H1 (cell line): ENCODE measurements around the gene NSL1. TPM values are rescaled to one million over a fixed set of nuclear protein-coding genes. Genes with fewer than 3 reads are reported as not detected.

Experiments used
- CTCF ChIA-PET: fragments of 300-600 bp; sonication (Branson Sonifier 250); formaldehyde crosslinking; loops from one replicate; lab custom pipeline; 2021; ENCODE audit not compliant: partially characterized antibody; lab: Charles Lee
- POLR2A ChIA-PET: fragments of 300-600 bp; sonication (Branson Sonifier 250); formaldehyde crosslinking; loops from one replicate; lab custom pipeline; 2021; ENCODE audit warnings: inconsistent platforms; ENCODE audit not compliant: partially characterized antibody; lab: Charles Lee
- DNase-seq, 2 experiments: peaks; one replicate each; pipeline versions ENCODE4 v3.0.0 to v3.0.0-alpha.2; 2010 to 2022; ENCODE audit warnings: low spot score in 2 of 2, low read depth in 1 of 2, mixed read lengths in 1 of 2
- FAIRE-seq: peaks from 2 replicates; lab custom pipeline; 2011; peaks lifted over from hg19 to GRCh38; lab: Jason Lieb, UNC
- H2AFZ ChIP-seq: 2 replicates; pipeline ENCODE4 v1.8.1; 2012; ENCODE audit warnings: low read length, inconsistent platforms
- H2AK5ac ChIP-seq: 2 replicates; pipeline ENCODE4 v1.6.1; 2013; ENCODE audit warnings: low read depth, low read length
- H2BK120ac ChIP-seq: replicated peaks from 2 replicates; pipeline ENCODE3; 2013; ENCODE audit warnings: low read depth, low read length, inconsistent platforms
- H2BK12ac ChIP-seq: 2 replicates; pipeline ENCODE4 v1.6.1; 2013; ENCODE audit warnings: low read depth, low read length
- H2BK15ac ChIP-seq: 2 replicates; pipeline ENCODE4 v1.6.1; 2013; ENCODE audit warnings: low read length
- H2BK20ac ChIP-seq: 2 replicates; pipeline ENCODE4 v1.6.1; 2013; ENCODE audit warnings: low read length
- H2BK5ac ChIP-seq: 2 replicates; pipeline ENCODE4 v1.6.1; 2013; ENCODE audit warnings: low read depth, low read length
- H3K14ac ChIP-seq: 2 replicates; pipeline ENCODE4 v1.6.1; 2013; ENCODE audit warnings: inconsistent platforms; ENCODE audit not compliant: insufficient read length
- H3K18ac ChIP-seq: 2 replicates; pipeline ENCODE4 v1.6.1; 2013; ENCODE audit warnings: low read length; ENCODE audit errors: extremely low read depth
- H3K23ac ChIP-seq: 2 replicates; pipeline ENCODE4 v1.6.1; 2013; ENCODE audit warnings: inconsistent platforms; ENCODE audit not compliant: insufficient read length
- H3K23me2 ChIP-seq: 2 replicates; pipeline ENCODE4 v1.6.1; 2013; ENCODE audit warnings: low read depth, low read length
- H3K27ac ChIP-seq: 2 replicates; pipeline ENCODE4 v1.6.1; 2011; ENCODE audit warnings: low read depth, low read length, inconsistent platforms
- H3K27me3 ChIP-seq, 4 experiments: replicated peaks in 1 of 4; 1 replicate in 1 of 4; 2 replicates in 3 of 4; pipeline versions ENCODE4 v1.6.1 to v1.8.1; 2011 to 2013; ENCODE audit warnings: low read length in 3 of 4, mild to moderate bottlenecking in 3 of 4, inconsistent platforms in 2 of 4, mixed read lengths in 2 of 4, moderate library complexity in 1 of 4; ENCODE audit not compliant: control insufficient read depth in 3 of 4, insufficient read depth in 3 of 4; ENCODE audit errors: extremely low read depth in 1 of 4
- H3K36me3 ChIP-seq, 4 experiments: 2 replicates each; pipeline versions ENCODE4 v1.6.1 to v1.8.1; 2011 to 2013; ENCODE audit warnings: mild to moderate bottlenecking in 4 of 4, low read length in 3 of 4, moderate library complexity in 2 of 4, control low read depth in 1 of 4, inconsistent platforms in 1 of 4; ENCODE audit not compliant: insufficient read depth in 4 of 4, control insufficient read depth in 2 of 4
- H3K4ac ChIP-seq: replicated peaks from 2 replicates; pipeline ENCODE3; 2013; ENCODE audit warnings: low read length, low read depth, mixed read lengths, inconsistent platforms; ENCODE audit not compliant: insufficient read length
- H3K4me1 ChIP-seq, 4 experiments: replicated peaks in 1 of 4; 1 replicate in 1 of 4; 2 replicates in 3 of 4; pipeline versions ENCODE4 v1.6.1 to v1.8.1; 2011 to 2013; ENCODE audit warnings: low read length in 3 of 4, inconsistent platforms in 2 of 4, mixed read lengths in 1 of 4; ENCODE audit not compliant: insufficient read depth in 4 of 4, control insufficient read depth in 3 of 4
- H3K4me2 ChIP-seq, 2 experiments: 2 replicates each; pipeline versions ENCODE4 v1.6.1 to v1.8.1; 2011 to 2013; ENCODE audit warnings: low read depth in 2 of 2, low read length in 2 of 2, control low read depth in 1 of 2, inconsistent platforms in 1 of 2, mild to moderate bottlenecking in 1 of 2; ENCODE audit not compliant: insufficient read depth in 1 of 2
- H3K4me3 ChIP-seq, 4 experiments: fragments of 200-600, 300-600 bp in 1 of 4; sonication (generic), shearing (Covaris generic), sonication (Bioruptor Twin) in 1 of 4; 2 replicates each; pipeline versions ENCODE4 v1.5.1 to v1.8.1; 2011 to 2016; ENCODE audit warnings: low read length in 4 of 4, low read depth in 3 of 4, control low read depth in 2 of 4, inconsistent platforms in 2 of 4, mild to moderate bottlenecking in 2 of 4, mixed read lengths in 1 of 4, moderate library complexity in 1 of 4; ENCODE audit not compliant: insufficient read depth in 2 of 4; ENCODE audit errors: extremely low read depth in 1 of 4
- H3K56ac ChIP-seq: replicated peaks from 2 replicates; pipeline ENCODE3; 2013; ENCODE audit warnings: low read depth, mild to moderate bottlenecking, mixed read lengths, low read length, inconsistent platforms; ENCODE audit not compliant: insufficient read length
- H3K79me1 ChIP-seq: 2 replicates; pipeline ENCODE4 v1.6.1; 2013; ENCODE audit warnings: low read depth, low read length, control low read depth
- H3K79me2 ChIP-seq, 2 experiments: 2 replicates each; pipeline versions ENCODE4 v1.6.1 to v1.8.1; 2012 to 2013; ENCODE audit warnings: low read length in 2 of 2, mild to moderate bottlenecking in 2 of 2, inconsistent platforms in 1 of 2; ENCODE audit not compliant: insufficient read depth in 2 of 2, control insufficient read depth in 1 of 2
- H3K9ac ChIP-seq, 4 experiments: replicated peaks in 1 of 4; 1 replicate in 1 of 4; 2 replicates in 3 of 4; pipeline versions ENCODE4 v1.6.1 to v1.8.1; 2011 to 2013; ENCODE audit warnings: low read depth in 3 of 4, low read length in 3 of 4, control low read depth in 2 of 4, mild to moderate bottlenecking in 2 of 4, moderate library complexity in 2 of 4, inconsistent platforms in 1 of 4; ENCODE audit errors: extremely low read depth in 1 of 4
- H3K9me3 ChIP-seq, 2 experiments: 2 replicates each; pipeline versions ENCODE4 v1.6.1 to v1.8.1; 2012 to 2013; ENCODE audit warnings: mild to moderate bottlenecking in 2 of 2, moderate library complexity in 2 of 2, control low read depth in 1 of 2, inconsistent platforms in 1 of 2, low read depth in 1 of 2, low read length in 1 of 2, mixed read lengths in 1 of 2; ENCODE audit not compliant: insufficient read depth in 2 of 2
- H4K20me1 ChIP-seq, 2 experiments: replicated peaks in 1 of 2; 2 replicates each; pipeline versions ENCODE3 to v1.8.1; 2011 to 2013; ENCODE audit warnings: inconsistent platforms in 2 of 2, low read length in 2 of 2, mild to moderate bottlenecking in 1 of 2; ENCODE audit not compliant: insufficient read depth in 2 of 2, control insufficient read depth in 1 of 2
- H4K5ac ChIP-seq: 2 replicates; pipeline ENCODE4 v1.6.1; 2013; ENCODE audit warnings: low read length, low read depth, mixed read lengths, inconsistent platforms; ENCODE audit not compliant: insufficient read length
- H4K8ac ChIP-seq: 2 replicates; pipeline ENCODE4 v1.8.0; 2013; ENCODE audit warnings: mild to moderate bottlenecking, moderate library complexity, low read length, inconsistent platforms; ENCODE audit not compliant: insufficient read depth; ENCODE audit errors: extremely low read depth
- H4K91ac ChIP-seq: replicated peaks from 2 replicates; pipeline ENCODE3; 2013; ENCODE audit warnings: low read length, mixed read lengths, inconsistent platforms; ENCODE audit not compliant: insufficient read length
- KDM1A ChIP-seq: fragments of 200-600, 300-600 bp; sonication (generic); IDR thresholded peaks from 2 replicates; pipeline ENCODE4 v1.7.1; 2016; ENCODE audit warnings: mild to moderate bottlenecking, low read length, borderline replicate concordance
- KDM4A ChIP-seq: IDR thresholded peaks from one replicate; pipeline ENCODE4 v1.7.1; 2012; ENCODE audit warnings: low read depth, mild to moderate bottlenecking, moderate library complexity, low read length, inconsistent platforms; ENCODE audit not compliant: severe bottlenecking
- POLR2A ChIP-seq, 2 experiments: IDR thresholded peaks; 1 replicate in 1 of 2; 2 replicates in 1 of 2; pipeline ENCODE4 v1.6.1; 2011; ENCODE audit warnings: low read depth in 2 of 2, low read length in 2 of 2, mild to moderate bottlenecking in 2 of 2; ENCODE audit errors: control extremely low read depth in 1 of 2
- WGBS, 2 experiments: shearing (Covaris generic) in 1 of 2; methylation state at CpG; one replicate each; pipeline versions ENCODE4 v1.1.6 to v1.1.7; 2013 to 2015; ENCODE audit warnings: low lambda C conversion rate in 2 of 2, mixed read lengths in 2 of 2, inconsistent platforms in 1 of 2, low coverage in 1 of 2, missing lambda C conversion rate in 1 of 2; ENCODE audit not compliant: insufficient replicate concordance in 2 of 2, insufficient coverage in 1 of 2, insufficient read length in 1 of 2; ENCODE audit errors: extremely low coverage in 1 of 2, missing lambda C conversion rate in 1 of 2; 5-methylcytosine and 5-hydroxymethylcytosine counted together
- polyA plus RNA-seq, 7 experiments: library from polyadenylated mRNA; depleted of rRNA in 3 of 7; stranded (reverse) in 5 of 7; unstranded in 2 of 7; fragments of >200 nt in 5 of 7; fragments of 200-250 nt in 2 of 7; gene quantifications; 1 replicate in 5 of 7; 2 replicates in 1 of 7; 4 replicates in 1 of 7; pipeline versions ENCODE4 v1.2.1 to v1.2.3, GENCODE V29; 2011 to 2013; ENCODE audit warnings: missing spikeins in 2 of 7, mixed read lengths in 2 of 7
- total RNA-seq: library from RNA; stranded (reverse); fragmentation: NEBNext Ultra II Directional; extraction: Animal tissue kit (Norgen Biotek cat#: 25700); gene quantifications from 2 replicates; pipeline ENCODE4 v1.2.1, GENCODE V29; 2021

NSL1 gene
- total and polyA plus RNA-seq, 2 of the 8 experiments (the other 6 are each of a cell fraction or from before 2014, with no cell fraction given) = 25.4 to 51.7 TPM

- H3K79me2 ChIP-seq = peaks cover 0 to 38% of the 10 kb centered on the region in 2 experiments; a peak in 2 of 4 replicates
- peak overlapping the region; percentile 94 for H3K27ac ChIP-seq
- peak overlapping the region; percentile 93 for H2BK5ac ChIP-seq
- no peak for FAIRE-seq
- no peaks in the 10 kb centered on the region for H3K27me3 ChIP-seq
- no peak for DNase-seq
- peak overlapping the region; percentile 93 for H4K5ac ChIP-seq
- H3K4me3 ChIP-seq = peak overlapping the region; percentile 77 to 99 (median 88)
- POLR2A ChIA-PET = interaction anchor here (0.7 to 3.3 kb wide), 17 partner anchors 10 to 184 kb away, joined by 3 to 19 read pairs (median 4); partner anchors contain the start of gene FLVCR1
- peaks cover 2% of the 10 kb centered on the region; the same call in 1 of the 2 replicates for H3K23me2 ChIP-seq
- H3K36me3 ChIP-seq = peaks cover 0 to 13% (median 6%) of the 10 kb centered on the region in 4 experiments; a peak in 3 of 8 replicates
- no peak overlapping the region for H2BK120ac ChIP-seq
- peak overlapping the region; percentile 81 for H3K18ac ChIP-seq
- peak overlapping the region; percentile 60 to 87 for H3K4me2 ChIP-seq
- H2BK15ac ChIP-seq = no peak overlapping the region
- H2AFZ ChIP-seq = peak overlapping the region; percentile 91; the same call in 1 of the 2 replicates
- H2BK12ac ChIP-seq = no peak overlapping the region; the same call in 1 of the 2 replicates
- H3K56ac ChIP-seq = peak overlapping the region; percentile 24
- H3K79me1 ChIP-seq = no peaks in the 10 kb centered on the region; the same call in 1 of the 2 replicates
- no peak overlapping the region for H3K4ac ChIP-seq
- 3% methylated on average over 22 of the region's 22 CpGs; no CpG with 5 or more reads in 1 of the 2 experiments for WGBS, 2 experiments
- peak overlapping the region; percentile 83 for H4K91ac ChIP-seq
- no peak overlapping the region for H2AK5ac ChIP-seq
- no peak for TF ChIP-seq POLR2A (IDR thresholded peaks at IDR 0.05; ENCODE audit: control extremely low read depth in 1 of 2, low read depth in 2 of 2, low read length in 2 of 2)
- peak; percentile 94 for TF ChIP-seq KDM4A
- TF ChIP-seq KDM1A = peak; percentile 13; the same call in 1 of the 2 replicates
- H3K9ac ChIP-seq = peak overlapping the region; percentile 56 to 94 (median 85)
- H3K23ac ChIP-seq = no peak overlapping the region
- no peak overlapping the region for H3K14ac ChIP-seq
- H2BK20ac ChIP-seq = no peak overlapping the region
- CTCF ChIA-PET = interaction anchor here (0.8 to 2.2 kb wide), 7 partner anchors 18 to 334 kb away, joined by 3 to 6 read pairs (median 4); no protein-coding TSS in a partner anchor
- no peaks in the 10 kb centered on the region for H3K9me3 ChIP-seq
- H4K8ac ChIP-seq = peak overlapping the region; percentile 99
- no peaks in the 10 kb centered on the region for H4K20me1 ChIP-seq
- H3K4me1 ChIP-seq = peaks cover 0 to 4% (median 0%) of the 10 kb centered on the region in 4 experiments; a peak in 3 of 7 replicates
These were observed 309 bp downstream of the NSL1 start for GRCh38 chr1:212791261-212791675.
